K562 (cell line): Measurements from ENCODE around the gene BEST2. TPM values are rescaled to one million over a fixed set of nuclear protein-coding genes. Genes with fewer than 3 reads are reported as not detected.

Source experiments
- ATF4 ChIP-seq: fragments of 450-650 bp; formaldehyde crosslinking; IDR thresholded peaks from 2 replicates; pipeline ENCODE4 v1.4.0; 2022; ENCODE audit warnings: mild to moderate bottlenecking, moderate library complexity
- CBX2 ChIP-seq: fragments of 200-600 bp; sonication (generic); IDR thresholded peaks from one replicate; pipeline ENCODE4 v1.6.1; 2012; ENCODE audit warnings: mild to moderate bottlenecking, low read length, inconsistent platforms; ENCODE audit not compliant: insufficient read depth, poor library complexity, severe bottlenecking
- ELK1 ChIP-seq: sonication (generic); formaldehyde crosslinking; IDR thresholded peaks from 2 replicates; pipeline ENCODE4 v1.8.1; 2022; ENCODE audit warnings: missing genetic modification reagents
- EP400 ChIP-seq: fragments of 450-650 bp; IDR thresholded peaks from 2 replicates; pipeline ENCODE4 v1.6.1; 2017; ENCODE audit warnings: antibody characterized with exemption, mild to moderate bottlenecking, moderate library complexity
- HLTF ChIP-seq: fragments of 450-650 bp; IDR thresholded peaks from 2 replicates; pipeline ENCODE4 v1.6.1; 2016
- HMG20B ChIP-seq: fragments of 250-450 bp; sonication (Bioruptor Pico); IDR thresholded peaks from 2 replicates; pipeline ENCODE4 v1.5.0; 2021; ENCODE audit warnings: mild to moderate bottlenecking
- ID3 ChIP-seq, 2 experiments: fragments of 250-450 bp in 1 of 2; fragments of 450-650 bp in 1 of 2; sonication (Bioruptor Pico) in 1 of 2; IDR thresholded peaks; 2 replicates each; pipeline versions ENCODE4 v1.6.1 to v1.8.0; 2016 to 2021; ENCODE audit warnings: mild to moderate bottlenecking in 2 of 2, moderate library complexity in 2 of 2, missing compliant biosample characterization in 1 of 2, missing genetic modification characterization in 1 of 2
- L3MBTL2 ChIP-seq: fragments of 450-650 bp; IDR thresholded peaks from 2 replicates; pipeline ENCODE4 v1.6.1; 2016; ENCODE audit warnings: mild to moderate bottlenecking, moderate library complexity
- SP2 ChIP-seq: IDR thresholded peaks from 2 replicates; pipeline ENCODE4 v1.6.1; 2011; ENCODE audit warnings: mild to moderate bottlenecking, low read depth, low read length, moderate library complexity; ENCODE audit not compliant: poor library complexity, severe bottlenecking; ENCODE audit errors: extremely low read depth
- YBX1 ChIP-seq: fragments of 450-650 bp; IDR thresholded peaks from 2 replicates; pipeline ENCODE4 v1.7.1; 2016; ENCODE audit warnings: mild to moderate bottlenecking
- ZNF263 ChIP-seq: sonication (generic); formaldehyde crosslinking; IDR thresholded peaks from 2 replicates; pipeline ENCODE4 v1.8.0; 2022; ENCODE audit warnings: mild to moderate bottlenecking, missing genetic modification reagents, borderline replicate concordance
- ZNF780A ChIP-seq: fragments of 250-450 bp; sonication (Bioruptor Pico); IDR thresholded peaks from 2 replicates; pipeline ENCODE4 v1.5.0; 2021; ENCODE audit warnings: mild to moderate bottlenecking
- polyA plus RNA-seq, 8 experiments: library from polyadenylated mRNA; depleted of rRNA in 4 of 8; stranded (reverse) in 5 of 8; unstranded in 3 of 8; fragments of >200 nt; fragmentation: Nextera tagmentation in 2 of 8; fragmentation: Illumina TruSeq in 1 of 8; extraction: Ambion mirVana in 2 of 8; extraction: Trizol in 1 of 8; gene quantifications; 2 replicates each; pipeline versions ENCODE4 v1.2.1 to v1.2.3, GENCODE V29; 2011 to 2014; ENCODE audit warnings: inconsistent platforms in 1 of 8, missing spikeins in 1 of 8
- total RNA-seq, 7 experiments: library from RNA; depleted of rRNA in 6 of 7; stranded (reverse); fragments of >200 nt in 6 of 7; fragmentation: Illumina TruSeq in 2 of 7; extraction: Trizol in 2 of 7; gene quantifications; 2 replicates each; pipeline versions ENCODE4 v1.2.1 to v1.2.3, GENCODE V29; 2011 to 2021; ENCODE audit warnings: low replicate concordance in 1 of 7
- TF ChIP-seq, protein P1 (sequence below): fragments of 450-650 bp; IDR thresholded peaks from 2 replicates; pipeline ENCODE4 v1.6.1; 2016; ENCODE audit warnings: mild to moderate bottlenecking, moderate library complexity

The BEST2 gene
- total and polyA plus RNA-seq, 9 of the 15 experiments (the other 6 are each of a cell fraction or from before 2014, with no cell fraction given) = not detected

- TF ChIP-seq, protein P1, sequence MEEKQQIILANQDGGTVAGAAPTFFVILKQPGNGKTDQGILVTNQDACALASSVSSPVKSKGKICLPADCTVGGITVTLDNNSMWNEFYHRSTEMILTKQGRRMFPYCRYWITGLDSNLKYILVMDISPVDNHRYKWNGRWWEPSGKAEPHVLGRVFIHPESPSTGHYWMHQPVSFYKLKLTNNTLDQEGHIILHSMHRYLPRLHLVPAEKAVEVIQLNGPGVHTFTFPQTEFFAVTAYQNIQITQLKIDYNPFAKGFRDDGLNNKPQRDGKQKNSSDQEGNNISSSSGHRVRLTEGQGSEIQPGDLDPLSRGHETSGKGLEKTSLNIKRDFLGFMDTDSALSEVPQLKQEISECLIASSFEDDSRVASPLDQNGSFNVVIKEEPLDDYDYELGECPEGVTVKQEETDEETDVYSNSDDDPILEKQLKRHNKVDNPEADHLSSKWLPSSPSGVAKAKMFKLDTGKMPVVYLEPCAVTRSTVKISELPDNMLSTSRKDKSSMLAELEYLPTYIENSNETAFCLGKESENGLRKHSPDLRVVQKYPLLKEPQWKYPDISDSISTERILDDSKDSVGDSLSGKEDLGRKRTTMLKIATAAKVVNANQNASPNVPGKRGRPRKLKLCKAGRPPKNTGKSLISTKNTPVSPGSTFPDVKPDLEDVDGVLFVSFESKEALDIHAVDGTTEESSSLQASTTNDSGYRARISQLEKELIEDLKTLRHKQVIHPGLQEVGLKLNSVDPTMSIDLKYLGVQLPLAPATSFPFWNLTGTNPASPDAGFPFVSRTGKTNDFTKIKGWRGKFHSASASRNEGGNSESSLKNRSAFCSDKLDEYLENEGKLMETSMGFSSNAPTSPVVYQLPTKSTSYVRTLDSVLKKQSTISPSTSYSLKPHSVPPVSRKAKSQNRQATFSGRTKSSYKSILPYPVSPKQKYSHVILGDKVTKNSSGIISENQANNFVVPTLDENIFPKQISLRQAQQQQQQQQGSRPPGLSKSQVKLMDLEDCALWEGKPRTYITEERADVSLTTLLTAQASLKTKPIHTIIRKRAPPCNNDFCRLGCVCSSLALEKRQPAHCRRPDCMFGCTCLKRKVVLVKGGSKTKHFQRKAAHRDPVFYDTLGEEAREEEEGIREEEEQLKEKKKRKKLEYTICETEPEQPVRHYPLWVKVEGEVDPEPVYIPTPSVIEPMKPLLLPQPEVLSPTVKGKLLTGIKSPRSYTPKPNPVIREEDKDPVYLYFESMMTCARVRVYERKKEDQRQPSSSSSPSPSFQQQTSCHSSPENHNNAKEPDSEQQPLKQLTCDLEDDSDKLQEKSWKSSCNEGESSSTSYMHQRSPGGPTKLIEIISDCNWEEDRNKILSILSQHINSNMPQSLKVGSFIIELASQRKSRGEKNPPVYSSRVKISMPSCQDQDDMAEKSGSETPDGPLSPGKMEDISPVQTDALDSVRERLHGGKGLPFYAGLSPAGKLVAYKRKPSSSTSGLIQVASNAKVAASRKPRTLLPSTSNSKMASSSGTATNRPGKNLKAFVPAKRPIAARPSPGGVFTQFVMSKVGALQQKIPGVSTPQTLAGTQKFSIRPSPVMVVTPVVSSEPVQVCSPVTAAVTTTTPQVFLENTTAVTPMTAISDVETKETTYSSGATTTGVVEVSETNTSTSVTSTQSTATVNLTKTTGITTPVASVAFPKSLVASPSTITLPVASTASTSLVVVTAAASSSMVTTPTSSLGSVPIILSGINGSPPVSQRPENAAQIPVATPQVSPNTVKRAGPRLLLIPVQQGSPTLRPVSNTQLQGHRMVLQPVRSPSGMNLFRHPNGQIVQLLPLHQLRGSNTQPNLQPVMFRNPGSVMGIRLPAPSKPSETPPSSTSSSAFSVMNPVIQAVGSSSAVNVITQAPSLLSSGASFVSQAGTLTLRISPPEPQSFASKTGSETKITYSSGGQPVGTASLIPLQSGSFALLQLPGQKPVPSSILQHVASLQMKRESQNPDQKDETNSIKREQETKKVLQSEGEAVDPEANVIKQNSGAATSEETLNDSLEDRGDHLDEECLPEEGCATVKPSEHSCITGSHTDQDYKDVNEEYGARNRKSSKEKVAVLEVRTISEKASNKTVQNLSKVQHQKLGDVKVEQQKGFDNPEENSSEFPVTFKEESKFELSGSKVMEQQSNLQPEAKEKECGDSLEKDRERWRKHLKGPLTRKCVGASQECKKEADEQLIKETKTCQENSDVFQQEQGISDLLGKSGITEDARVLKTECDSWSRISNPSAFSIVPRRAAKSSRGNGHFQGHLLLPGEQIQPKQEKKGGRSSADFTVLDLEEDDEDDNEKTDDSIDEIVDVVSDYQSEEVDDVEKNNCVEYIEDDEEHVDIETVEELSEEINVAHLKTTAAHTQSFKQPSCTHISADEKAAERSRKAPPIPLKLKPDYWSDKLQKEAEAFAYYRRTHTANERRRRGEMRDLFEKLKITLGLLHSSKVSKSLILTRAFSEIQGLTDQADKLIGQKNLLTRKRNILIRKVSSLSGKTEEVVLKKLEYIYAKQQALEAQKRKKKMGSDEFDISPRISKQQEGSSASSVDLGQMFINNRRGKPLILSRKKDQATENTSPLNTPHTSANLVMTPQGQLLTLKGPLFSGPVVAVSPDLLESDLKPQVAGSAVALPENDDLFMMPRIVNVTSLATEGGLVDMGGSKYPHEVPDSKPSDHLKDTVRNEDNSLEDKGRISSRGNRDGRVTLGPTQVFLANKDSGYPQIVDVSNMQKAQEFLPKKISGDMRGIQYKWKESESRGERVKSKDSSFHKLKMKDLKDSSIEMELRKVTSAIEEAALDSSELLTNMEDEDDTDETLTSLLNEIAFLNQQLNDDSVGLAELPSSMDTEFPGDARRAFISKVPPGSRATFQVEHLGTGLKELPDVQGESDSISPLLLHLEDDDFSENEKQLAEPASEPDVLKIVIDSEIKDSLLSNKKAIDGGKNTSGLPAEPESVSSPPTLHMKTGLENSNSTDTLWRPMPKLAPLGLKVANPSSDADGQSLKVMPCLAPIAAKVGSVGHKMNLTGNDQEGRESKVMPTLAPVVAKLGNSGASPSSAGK = peak; percentile 79
- TF ChIP-seq HMG20B (CRISPR knock-in tag) (no peak), ELK1 (CRISPR knock-in tag) (no peak), YBX1 (no peak), ZNF780A (no peak), CBX2 (no peak), ID3 (CRISPR knock-in tag; IDR thresholded peaks at IDR 0.05) (no peak), ID3 (tag; IDR thresholded peaks at IDR 0.05) (peak; percentile 37; the same call in 1 of the 2 replicates), ATF4 (CRISPR knock-in tag) (no peak), EP400 (peak; percentile 66), HLTF (no peak), ZNF263 (CRISPR knock-in tag) (no peak), SP2 (no peak), L3MBTL2 (peak; percentile 84)
These were observed 31.1 kb downstream of the BEST2 start (continued) for GRCh38 chr19:12782424-12783290.
